Occipital lobe (tissue), 2 donors: ENCODE measurements around the gene ARHGEF37. TPM values are rescaled to one million over a fixed set of nuclear protein-coding genes. Genes with fewer than 3 reads are reported as not detected.
A peak's percentile ranks its signal among the peaks of the same experiment; 100 is the strongest.
"Not testable (repeated sequence)": the region's sequence is repeated elsewhere in the genome, so short reads cannot be mapped to it uniquely, and the experiment has no call there.

ENCODE experiments used
- DNase-seq: peaks from one replicate; lab custom pipeline; 2025; lab: John Stamatoyannopoulos, UW
- total RNA-seq: library from RNA; depleted of rRNA; stranded (reverse); fragments of >200 nt; gene quantifications from one replicate; pipeline ENCODE4 v1.2.3, GENCODE V29; 2014

The ARHGEF37 gene
- total RNA-seq, result 1.4 TPM

- peak; percentile 75 for DNase-seq
These were observed at the start of gene ARHGEF37 for GRCh38 chr5:149581192-149581861. ARHGEF37 (plus strand) TSS chr5:149581498; CDS start chr5:149597770, 16,272 bp downstream.

GRCh38 chr5:149532413-149532812 is 48.9 kb upstream of the ARHGEF37 start:
- no peak for DNase-seq

- DNase-seq, result not testable (repeated sequence)
These were observed 45.5 kb upstream of the ARHGEF37 start for GRCh38 chr5:149535787-149536186.

- no peak for DNase-seq
These were observed 43.8 kb upstream of the ARHGEF37 start for GRCh38 chr5:149537374-149537975.

GRCh38 chr5:149540089-149540488 is 41.2 kb upstream of the ARHGEF37 start:
- no peak for DNase-seq

GRCh38 chr5:149541893-149542292 is 39.4 kb upstream of the ARHGEF37 start:
- no peak for DNase-seq

- DNase-seq, result no peak
These were observed 37.8 kb upstream of the ARHGEF37 start for GRCh38 chr5:149543361-149544027.

GRCh38 chr5:149544028-149544420 is 37.3 kb upstream of the ARHGEF37 start:
- no peak for DNase-seq

GRCh38 chr5:149545327-149545726 is 36.0 kb upstream of the ARHGEF37 start:
- DNase-seq, result no peak

- no peak for DNase-seq
These were observed 34.3 kb upstream of the ARHGEF37 start for GRCh38 chr5:149546974-149547373.

GRCh38 chr5:149549461-149550267 is 31.6 kb upstream of the ARHGEF37 start:
- DNase-seq, result peak; percentile 17

GRCh38 chr5:149550268-149550583 is 31.1 kb upstream of the ARHGEF37 start:
- no peak for DNase-seq

GRCh38 chr5:149550594-149551226 is 30.6 kb upstream of the ARHGEF37 start:
- peak; percentile 34 for DNase-seq

GRCh38 chr5:149551227-149552037 is 29.9 kb upstream of the ARHGEF37 start, which contains the start of gene CSNK1A1:
CSNK1A1 (minus strand) TSS chr5:149551439; CDS start chr5:149550964, 475 bp downstream.
- DNase-seq, result peak; percentile 94

GRCh38 chr5:149552038-149552494 is 29.2 kb upstream of the ARHGEF37 start:
- no peak for DNase-seq

- no peak for DNase-seq
These were observed 28.6 kb upstream of the ARHGEF37 start for GRCh38 chr5:149552553-149553160.

- no peak for DNase-seq
These were observed 21.6 kb upstream of the ARHGEF37 start for GRCh38 chr5:149559706-149560105.

GRCh38 chr5:149561848-149562247 is 19.4 kb upstream of the ARHGEF37 start:
- no peak for DNase-seq

GRCh38 chr5:149563466-149563865 is 17.8 kb upstream of the ARHGEF37 start:
- DNase-seq, result no peak
